ENCODE results near the gene CIBAR2. TPM values are rescaled to one million over a fixed set of nuclear protein-coding genes. Genes with fewer than 3 reads are reported as not detected.

CIBAR2 gene
- total and polyA plus RNA-seq, 9 of the 15 experiments (the other 6 are each of a cell fraction or from before 2014, with no cell fraction given) = not detected

GRCh38 chr16:85114909-85115567 is 2.8 kb upstream of the CIBAR2 start (continued):
- TF ChIP-seq PRDM10 (IDR thresholded peaks at IDR 0.05; ENCODE audit: partially characterized antibody) = peak; percentile 95
- no peak for TF ChIP-seq STAT5A (IDR thresholded peaks at IDR 0.05; ENCODE audit: borderline replicate concordance, low read length)
- TF ChIP-seq HSF4 (CRISPR knock-in tag; IDR thresholded peaks at IDR 0.05; ENCODE audit: borderline replicate concordance) = no peak
- TF ChIP-seq RFX1 (IDR thresholded peaks at IDR 0.05) = peak; percentile 65; the same call in 1 of the 2 replicates
- no peak for TF ChIP-seq FOXA1 (IDR thresholded peaks at IDR 0.05; ENCODE audit: borderline replicate concordance)
- peak in 1 of 2 experiments; percentile 69; a peak in 1 of 4 replicates for TF ChIP-seq MLLT1 (IDR thresholded peaks at IDR 0.05)
- no peak for TF ChIP-seq FOXO4 (CRISPR knock-in tag; IDR thresholded peaks at IDR 0.05)
- no peak for TF ChIP-seq E2F5 (CRISPR knock-in tag; IDR thresholded peaks at IDR 0.05)
- TF ChIP-seq RAD51 (IDR thresholded peaks at IDR 0.05; ENCODE audit: borderline replicate concordance, low read depth) = 0 out of 2 replicates have a peak, but pooled peaks have one; percentile 26
- peak; percentile 93 for TF ChIP-seq ELF2 (CRISPR knock-in tag; IDR thresholded peaks at IDR 0.05)

Data from K562 (cell line).